ENCODE data around the gene ARID5A. TPM values are rescaled to one million over a fixed set of nuclear protein-coding genes. Genes with fewer than 3 reads are reported as not detected.

The ARID5A gene
- total and polyA plus RNA-seq, 9 of the 15 experiments (the other 6 are each of a cell fraction or from before 2014, with no cell fraction given), result 0.14 to 12.5 (median 3.0) TPM

DNA sequence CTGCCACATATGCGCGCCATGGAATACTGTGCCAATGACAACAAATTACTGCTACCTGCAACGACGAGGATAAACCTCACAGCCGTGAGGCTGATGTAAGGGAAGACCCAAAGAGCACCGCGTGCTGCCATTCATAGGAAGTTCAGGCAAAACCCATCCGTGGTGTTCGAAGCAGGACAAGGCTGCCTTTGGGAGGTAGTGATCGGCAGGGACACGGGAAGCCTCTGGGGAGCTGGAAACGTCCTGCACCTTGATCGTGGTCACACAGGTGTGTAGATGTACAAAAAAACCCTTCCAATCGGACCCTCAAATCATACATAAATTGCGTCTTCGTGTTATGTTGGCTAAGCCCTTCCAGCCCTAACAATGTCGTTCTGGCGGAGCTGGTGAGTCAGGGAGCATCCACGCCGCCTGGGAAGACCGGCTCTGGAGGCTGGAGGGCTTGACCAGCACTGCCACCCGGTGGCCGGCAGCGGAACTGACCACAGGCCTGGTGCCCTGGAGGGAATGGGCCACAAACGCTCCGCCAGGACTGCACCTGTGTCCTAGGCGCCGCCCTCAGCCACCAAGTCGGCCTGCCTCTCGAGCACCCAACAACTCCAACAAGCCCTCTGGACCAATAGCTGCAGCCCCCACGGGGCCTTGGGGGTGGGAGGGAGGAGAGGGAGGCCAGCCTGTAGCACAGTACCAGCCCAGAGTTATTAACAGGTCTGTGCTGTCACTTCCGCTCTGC lies 27.3 kb upstream of the ARID5A start (continued):
- TF ChIP-seq MTA2 (IDR thresholded peaks at IDR 0.05; ENCODE audit: low read depth), result no peak
- TF ChIP-seq, protein P1, sequence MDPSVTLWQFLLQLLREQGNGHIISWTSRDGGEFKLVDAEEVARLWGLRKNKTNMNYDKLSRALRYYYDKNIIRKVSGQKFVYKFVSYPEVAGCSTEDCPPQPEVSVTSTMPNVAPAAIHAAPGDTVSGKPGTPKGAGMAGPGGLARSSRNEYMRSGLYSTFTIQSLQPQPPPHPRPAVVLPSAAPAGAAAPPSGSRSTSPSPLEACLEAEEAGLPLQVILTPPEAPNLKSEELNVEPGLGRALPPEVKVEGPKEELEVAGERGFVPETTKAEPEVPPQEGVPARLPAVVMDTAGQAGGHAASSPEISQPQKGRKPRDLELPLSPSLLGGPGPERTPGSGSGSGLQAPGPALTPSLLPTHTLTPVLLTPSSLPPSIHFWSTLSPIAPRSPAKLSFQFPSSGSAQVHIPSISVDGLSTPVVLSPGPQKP (CRISPR knock-in tag; IDR thresholded peaks at IDR 0.05), result no peak
- TF ChIP-seq ZKSCAN1 (IDR thresholded peaks at IDR 0.05; ENCODE audit: low read depth, low read length), result peak; percentile 51; the same call in 1 of the 2 replicates
- peak; percentile 33; the same call in 1 of the 2 replicates for TF ChIP-seq ATF7 (IDR thresholded peaks at IDR 0.05)
- TF ChIP-seq SAFB (IDR thresholded peaks at IDR 0.05; ENCODE audit: borderline replicate concordance, low read depth, low read length), result no peak
- TF ChIP-seq ZNF324 (CRISPR knock-in tag; IDR thresholded peaks at IDR 0.05), result no peak
- no peak for TF ChIP-seq SUPT5H (IDR thresholded peaks at IDR 0.05)
- no peak for TF ChIP-seq TAF7 (tag; IDR thresholded peaks at IDR 0.05)
- TF ChIP-seq, protein P2, sequence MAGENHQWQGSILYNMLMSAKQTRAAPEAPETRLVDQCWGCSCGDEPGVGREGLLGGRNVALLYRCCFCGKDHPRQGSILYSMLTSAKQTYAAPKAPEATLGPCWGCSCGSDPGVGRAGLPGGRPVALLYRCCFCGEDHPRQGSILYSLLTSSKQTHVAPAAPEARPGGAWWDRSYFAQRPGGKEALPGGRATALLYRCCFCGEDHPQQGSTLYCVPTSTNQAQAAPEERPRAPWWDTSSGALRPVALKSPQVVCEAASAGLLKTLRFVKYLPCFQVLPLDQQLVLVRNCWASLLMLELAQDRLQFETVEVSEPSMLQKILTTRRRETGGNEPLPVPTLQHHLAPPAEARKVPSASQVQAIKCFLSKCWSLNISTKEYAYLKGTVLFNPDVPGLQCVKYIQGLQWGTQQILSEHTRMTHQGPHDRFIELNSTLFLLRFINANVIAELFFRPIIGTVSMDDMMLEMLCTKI (IDR thresholded peaks at IDR 0.05; ENCODE audit: partially characterized antibody), result no peak
- TF ChIP-seq NFE2 (IDR thresholded peaks at IDR 0.05; ENCODE audit: low read depth), result no peak
- TF ChIP-seq MTA3 (IDR thresholded peaks at IDR 0.05; ENCODE audit: borderline replicate concordance), result 0 out of 2 replicates have a peak, but pooled peaks have one; percentile 43
- no peak for TF ChIP-seq TEAD1 (CRISPR knock-in tag; IDR thresholded peaks at IDR 0.05)
- peak; percentile 42; the same call in 1 of the 2 replicates for TF ChIP-seq ARID2 (IDR thresholded peaks at IDR 0.05)
- peak; percentile 44 for TF ChIP-seq CXXC5 (CRISPR knock-in tag; IDR thresholded peaks at IDR 0.05)
- no peak for TF ChIP-seq ZNF764 (CRISPR knock-in tag; IDR thresholded peaks at IDR 0.05; ENCODE audit: low read depth)
- TF ChIP-seq, protein P3, sequence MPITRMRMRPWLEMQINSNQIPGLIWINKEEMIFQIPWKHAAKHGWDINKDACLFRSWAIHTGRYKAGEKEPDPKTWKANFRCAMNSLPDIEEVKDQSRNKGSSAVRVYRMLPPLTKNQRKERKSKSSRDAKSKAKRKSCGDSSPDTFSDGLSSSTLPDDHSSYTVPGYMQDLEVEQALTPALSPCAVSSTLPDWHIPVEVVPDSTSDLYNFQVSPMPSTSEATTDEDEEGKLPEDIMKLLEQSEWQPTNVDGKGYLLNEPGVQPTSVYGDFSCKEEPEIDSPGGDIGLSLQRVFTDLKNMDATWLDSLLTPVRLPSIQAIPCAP (CRISPR knock-in tag; IDR thresholded peaks at IDR 0.05; ENCODE audit: borderline replicate concordance), result no peak
- peak; percentile 90; the same call in 1 of the 2 replicates for TF ChIP-seq L3MBTL2 (IDR thresholded peaks at IDR 0.05)
- no peak for TF ChIP-seq ZBTB17 (CRISPR knock-in tag; IDR thresholded peaks at IDR 0.05)
- TF ChIP-seq C11orf30 (IDR thresholded peaks at IDR 0.05; ENCODE audit: low read depth), result no peak
- no peak for TF ChIP-seq ILF3 (IDR thresholded peaks at IDR 0.05; ENCODE audit: borderline replicate concordance)
- peak; percentile 79 for TF ChIP-seq CC2D1A (IDR thresholded peaks at IDR 0.05)
- no peak for TF ChIP-seq POLR2AphosphoS5 (IDR thresholded peaks at IDR 0.05; ENCODE audit: control insufficient read depth, insufficient read depth, low read depth, low read length)
- no peak for TF ChIP-seq ZSCAN29 (IDR thresholded peaks at IDR 0.05)
- TF ChIP-seq, protein P4, sequence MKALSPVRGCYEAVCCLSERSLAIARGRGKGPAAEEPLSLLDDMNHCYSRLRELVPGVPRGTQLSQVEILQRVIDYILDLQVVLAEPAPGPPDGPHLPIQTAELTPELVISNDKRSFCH (CRISPR knock-in tag; IDR thresholded peaks at IDR 0.05), result no peak
- TF ChIP-seq, protein P4 (tag; IDR thresholded peaks at IDR 0.05), result peak; percentile 50; the same call in 1 of the 2 replicates
- TF ChIP-seq KLF1 (tag; IDR thresholded peaks at IDR 0.05), result no peak
- no peak for TF ChIP-seq BRD4 (IDR thresholded peaks at IDR 0.05)
